ENCODE measurements around the gene CTNS.

GRCh38 chr17:3647251-3647650, 10.7 kb downstream of the CTNS start:
- no peak for TF ChIP-seq CTCF (IDR thresholded peaks at IDR 0.05)
- no peak for TF ChIP-seq POLR2A (IDR thresholded peaks at IDR 0.05)

All from transverse colon (tissue), 3 donors.